GM12874 (cell line): ENCODE results near the gene SETX.

Source experiments
- CTCF ChIP-seq: IDR thresholded peaks from 2 replicates; pipeline ENCODE4 v1.5.1; 2011; ENCODE audit warnings: low read depth, mild to moderate bottlenecking, control low read depth, low read length, moderate library complexity; ENCODE audit not compliant: insufficient read depth

Gene SETX

GRCh38 chr9:132327537-132327936 is 27.2 kb downstream of the SETX start:
- no peak for TF ChIP-seq CTCF

GRCh38 chr9:132324425-132324824 is 30.4 kb downstream of the SETX start:
- TF ChIP-seq CTCF, result no peak

- TF ChIP-seq CTCF, result no peak
Measured at GRCh38 chr9:132319421-132320110, 35.2 kb downstream of the SETX start.

GRCh38 chr9:132312873-132313272 is 41.9 kb downstream of the SETX start:
- TF ChIP-seq CTCF, result no peak

- TF ChIP-seq CTCF, result no peak
Measured at GRCh38 chr9:132312426-132312825, 42.4 kb downstream of the SETX start.

- TF ChIP-seq CTCF, result no peak
Measured at GRCh38 chr9:132311978-132312377, 42.8 kb downstream of the SETX start.

- no peak for TF ChIP-seq CTCF
Measured at GRCh38 chr9:132309056-132309455, 45.7 kb downstream of the SETX start.
